Measurements from ENCODE around the gene CTNNA2.

- TF ChIP-seq CTCF (IDR thresholded peaks at IDR 0.05) = peak in 2 of 12 donors; percentile 19 to 24
- TF ChIP-seq POLR2A (IDR thresholded peaks at IDR 0.05) = no peak
Measured at GRCh38 chr2:80255918-80256781, 743.3 kb downstream of the CTNNA2 start.
